ENCODE data around the gene HSD11B2.

DNA sequence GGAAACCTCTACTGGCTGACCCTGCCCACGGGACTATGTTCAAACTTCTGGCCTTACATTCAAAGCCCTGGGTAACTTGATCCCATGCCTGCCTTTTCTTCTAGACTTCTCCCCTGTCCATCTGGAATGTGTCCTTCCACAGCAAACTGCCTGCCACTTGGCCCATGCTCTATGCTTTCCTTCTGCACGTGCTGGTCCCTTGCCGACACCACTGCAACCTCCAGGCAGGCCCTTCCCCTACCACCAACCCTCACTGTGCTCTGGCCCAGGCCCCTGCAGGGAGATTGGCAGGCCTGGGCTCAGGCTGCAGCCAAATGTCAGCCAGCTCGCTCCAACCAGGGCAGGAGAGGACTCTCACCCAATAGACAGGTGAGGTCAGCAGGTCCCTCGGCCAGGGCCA, 11.0 kb downstream of the HSD11B2 start:
- TF ChIP-seq, protein P1, sequence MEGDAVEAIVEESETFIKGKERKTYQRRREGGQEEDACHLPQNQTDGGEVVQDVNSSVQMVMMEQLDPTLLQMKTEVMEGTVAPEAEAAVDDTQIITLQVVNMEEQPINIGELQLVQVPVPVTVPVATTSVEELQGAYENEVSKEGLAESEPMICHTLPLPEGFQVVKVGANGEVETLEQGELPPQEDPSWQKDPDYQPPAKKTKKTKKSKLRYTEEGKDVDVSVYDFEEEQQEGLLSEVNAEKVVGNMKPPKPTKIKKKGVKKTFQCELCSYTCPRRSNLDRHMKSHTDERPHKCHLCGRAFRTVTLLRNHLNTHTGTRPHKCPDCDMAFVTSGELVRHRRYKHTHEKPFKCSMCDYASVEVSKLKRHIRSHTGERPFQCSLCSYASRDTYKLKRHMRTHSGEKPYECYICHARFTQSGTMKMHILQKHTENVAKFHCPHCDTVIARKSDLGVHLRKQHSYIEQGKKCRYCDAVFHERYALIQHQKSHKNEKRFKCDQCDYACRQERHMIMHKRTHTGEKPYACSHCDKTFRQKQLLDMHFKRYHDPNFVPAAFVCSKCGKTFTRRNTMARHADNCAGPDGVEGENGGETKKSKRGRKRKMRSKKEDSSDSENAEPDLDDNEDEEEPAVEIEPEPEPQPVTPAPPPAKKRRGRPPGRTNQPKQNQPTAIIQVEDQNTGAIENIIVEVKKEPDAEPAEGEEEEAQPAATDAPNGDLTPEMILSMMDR (IDR thresholded peaks at IDR 0.05; ENCODE audit: low read depth, low read length), result no peak
- TF ChIP-seq POLR2A (IDR thresholded peaks at IDR 0.05; ENCODE audit: extremely low read depth, insufficient read length), result no peak
- TF ChIP-seq, protein P2, sequence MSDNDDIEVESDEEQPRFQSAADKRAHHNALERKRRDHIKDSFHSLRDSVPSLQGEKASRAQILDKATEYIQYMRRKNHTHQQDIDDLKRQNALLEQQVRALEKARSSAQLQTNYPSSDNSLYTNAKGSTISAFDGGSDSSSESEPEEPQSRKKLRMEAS (IDR thresholded peaks at IDR 0.05; ENCODE audit: low read depth, low read length), result no peak

Measured in NB4 (cell line).